Ectodermal cell (in vitro differentiated cells): ENCODE results near the gene TM7SF3.
"Not testable (repeated sequence)": the region's sequence is repeated elsewhere in the genome, so short reads cannot be mapped to it uniquely, and the experiment has no call there.

Experiments
- H3K27ac ChIP-seq: 2 replicates; pipeline ENCODE4 v1.7.0; 2013; ENCODE audit warnings: mild to moderate bottlenecking, low read depth, low read length; ENCODE audit not compliant: insufficient read depth, poor library complexity, severe bottlenecking
- H3K27me3 ChIP-seq: 2 replicates; pipeline ENCODE4 v1.7.0; 2013; ENCODE audit warnings: mild to moderate bottlenecking, low read length; ENCODE audit not compliant: insufficient read depth, control insufficient read depth, poor library complexity, severe bottlenecking
- H3K36me3 ChIP-seq: one replicate; pipeline ENCODE4 v1.7.0; 2013; ENCODE audit warnings: low read length; ENCODE audit not compliant: control insufficient read depth, insufficient read depth
- H3K4me1 ChIP-seq: one replicate; pipeline ENCODE4 v1.7.0; 2013; ENCODE audit warnings: low read length; ENCODE audit not compliant: control insufficient read depth, insufficient read depth
- H3K4me3 ChIP-seq: 2 replicates; pipeline ENCODE4 v1.7.0; 2013; ENCODE audit warnings: low read depth, low read length, control low read depth; ENCODE audit not compliant: insufficient read depth
- H3K9me3 ChIP-seq: 2 replicates; pipeline ENCODE4 v1.7.0; 2013; ENCODE audit warnings: mild to moderate bottlenecking, low read length, moderate library complexity; ENCODE audit not compliant: control insufficient read depth
- WGBS, 2 experiments: methylation state at CpG; one replicate each; pipeline ENCODE4 v1.1.7; 2013; ENCODE audit warnings: missing lambda C conversion rate in 2 of 2; 5-methylcytosine and 5-hydroxymethylcytosine counted together

The TM7SF3 gene

DNA sequence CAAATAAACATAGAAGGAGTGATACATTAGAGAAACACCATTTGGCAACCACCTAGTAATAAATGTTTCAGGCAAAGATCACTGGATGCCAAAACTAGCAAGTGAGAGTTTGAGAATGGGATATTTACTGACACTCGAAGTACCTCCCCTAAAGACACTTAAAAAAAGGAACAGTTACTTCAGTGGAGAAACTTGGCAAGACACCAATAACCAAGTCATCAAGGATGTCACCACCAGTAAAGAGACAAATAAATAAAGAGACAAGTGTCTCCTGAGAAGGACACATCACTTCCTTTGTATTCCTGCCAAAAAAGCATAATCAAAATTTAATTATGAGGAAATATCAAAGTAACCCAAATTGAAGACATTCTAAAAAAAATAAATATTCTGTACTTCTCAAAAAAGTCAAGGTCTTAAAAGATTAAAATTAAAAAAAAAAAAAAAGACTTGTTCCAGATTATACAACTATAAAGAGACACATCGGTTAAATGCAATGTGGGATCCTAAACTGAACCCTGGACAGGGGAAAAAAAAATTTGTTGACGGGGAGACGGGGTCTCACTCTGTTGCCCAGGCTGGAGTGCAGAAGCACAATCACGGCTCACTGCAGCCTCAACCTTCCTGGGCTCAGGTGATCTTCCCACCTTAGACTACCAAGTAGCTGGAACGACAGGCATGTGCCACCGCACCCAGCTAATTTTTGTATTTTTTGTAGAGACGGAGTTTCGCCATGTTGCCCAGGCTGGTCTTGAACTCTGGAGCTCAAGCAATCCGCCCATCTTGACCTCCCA lies 26.4 kb downstream of the TM7SF3 start:
- Histone ChIP-seq H3K4me3 (no peak overlapping the region), H3K27ac (no peak overlapping the region), H3K27me3 (no peaks in the 10 kb centered on the region), H3K9me3 (no peaks in the 10 kb centered on the region), H3K4me1 (no peaks in the 10 kb centered on the region), H3K36me3 (no peaks in the 10 kb centered on the region)
- 91 to 96% methylated on average over 10 of the region's 10 CpGs for WGBS, 2 experiments

DNA sequence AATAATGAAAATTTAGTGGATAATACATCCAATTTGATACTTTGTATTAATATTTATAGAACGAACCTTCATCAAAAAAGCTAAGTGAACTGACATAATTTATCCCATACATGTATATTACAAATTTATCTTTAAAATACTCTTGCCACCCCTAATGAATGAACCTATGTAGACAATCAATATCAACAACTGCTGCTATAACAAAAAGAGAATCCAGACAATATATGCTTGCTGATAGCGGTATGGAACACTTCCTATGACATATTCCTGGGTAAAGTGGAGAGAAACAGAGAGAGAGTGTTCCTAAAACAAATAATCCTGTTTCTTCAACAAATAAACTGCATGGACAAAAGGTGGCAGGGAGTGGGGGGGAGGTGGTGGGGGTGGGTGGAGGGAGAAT lies 31.3 kb downstream of the TM7SF3 start:
- 82% methylated on average over 2 of the region's 2 CpGs; no CpG with 5 or more reads in 1 of the 2 experiments for WGBS, 2 experiments
- Histone ChIP-seq H3K9me3 (no peaks in the 10 kb centered on the region), H3K4me3 (no peak overlapping the region), H3K27ac (no peak overlapping the region), H3K36me3 (peaks cover 5% of the 10 kb centered on the region), H3K4me1 (no peaks in the 10 kb centered on the region), H3K27me3 (no peaks in the 10 kb centered on the region)

DNA sequence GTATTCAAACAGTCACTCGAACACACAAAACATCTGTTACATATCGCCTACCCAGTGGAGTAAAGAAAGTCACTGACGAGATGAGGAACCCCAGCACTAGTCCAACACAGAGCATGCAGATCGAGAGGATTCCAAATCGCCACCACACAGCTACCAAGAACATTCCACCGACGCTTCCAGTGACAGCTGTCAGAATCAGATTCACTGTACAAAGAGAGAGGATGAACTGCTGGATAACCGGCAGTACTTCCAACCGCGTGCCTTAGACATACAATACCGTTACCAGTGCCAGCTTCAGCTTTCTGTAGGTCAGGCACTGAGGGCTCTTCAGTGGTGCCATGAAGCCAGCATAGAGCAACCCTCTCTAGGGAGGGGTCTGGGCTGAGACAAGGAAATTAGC lies 34.5 kb downstream of the TM7SF3 start:
- Histone ChIP-seq H3K27me3 (no peaks in the 10 kb centered on the region), H3K27ac (no peak overlapping the region), H3K9me3 (no peaks in the 10 kb centered on the region), H3K36me3 (peaks cover 5% of the 10 kb centered on the region), H3K4me1 (no peaks in the 10 kb centered on the region), H3K4me3 (no peak overlapping the region)
- WGBS, 2 experiments: 95 to 96% methylated on average over 11 of the region's 11 CpGs

DNA sequence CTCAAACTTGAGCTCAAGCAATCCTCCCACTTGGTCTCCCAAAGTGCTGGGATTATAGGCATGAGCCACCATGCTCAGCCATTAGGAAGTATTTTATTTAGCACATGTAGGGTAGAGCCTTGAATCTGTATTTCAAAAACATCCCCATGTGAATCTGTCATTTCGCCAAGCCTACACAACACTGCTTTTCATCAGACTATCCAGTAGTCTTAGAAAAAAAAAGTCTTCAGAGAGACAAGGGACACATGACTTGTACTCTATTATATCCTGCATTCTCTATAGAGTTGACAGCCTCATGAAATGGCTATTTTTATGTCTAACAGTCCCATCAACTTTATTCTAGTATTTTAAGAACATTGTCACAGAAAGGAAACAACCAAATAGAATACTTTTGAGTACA lies 35.4 kb downstream of the TM7SF3 start:
- WGBS, 2 experiments: 89 to 96% methylated on average over 1 of the region's 1 CpG
- H3K27me3 ChIP-seq: no peaks in the 10 kb centered on the region
- H3K4me3 ChIP-seq: no peak overlapping the region
- H3K9me3 ChIP-seq: no peaks in the 10 kb centered on the region
- peaks cover 6% of the 10 kb centered on the region for H3K36me3 ChIP-seq
- no peak overlapping the region for H3K27ac ChIP-seq
- no peaks in the 10 kb centered on the region for H3K4me1 ChIP-seq

DNA sequence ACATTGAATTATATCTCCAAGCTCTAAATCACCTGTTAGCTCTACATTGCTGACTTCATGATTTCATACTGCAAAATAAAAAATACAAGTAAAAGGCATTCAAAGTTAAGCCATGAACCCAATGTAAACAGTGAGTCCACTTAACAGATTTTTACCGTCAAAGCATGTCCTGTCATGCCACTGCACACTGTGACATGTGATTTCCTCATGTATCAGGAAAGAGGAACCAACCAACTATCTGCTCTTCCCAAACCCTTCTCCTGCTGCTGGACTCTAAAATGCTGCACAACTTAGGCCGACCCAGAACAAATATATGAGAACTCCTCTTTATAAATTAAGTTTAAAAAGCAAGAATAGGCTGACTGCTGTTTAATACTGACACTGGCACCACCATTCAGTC lies 37.5 kb downstream of the TM7SF3 start:
- Histone ChIP-seq H3K27ac (no peak overlapping the region), H3K9me3 (no peaks in the 10 kb centered on the region), H3K4me1 (no peaks in the 10 kb centered on the region), H3K27me3 (no peaks in the 10 kb centered on the region), H3K36me3 (peaks cover 8% of the 10 kb centered on the region), H3K4me3 (no peak overlapping the region)
- WGBS, 2 experiments: 91 to 95% methylated on average over 1 to 2 of the region's 2 CpGs

DNA sequence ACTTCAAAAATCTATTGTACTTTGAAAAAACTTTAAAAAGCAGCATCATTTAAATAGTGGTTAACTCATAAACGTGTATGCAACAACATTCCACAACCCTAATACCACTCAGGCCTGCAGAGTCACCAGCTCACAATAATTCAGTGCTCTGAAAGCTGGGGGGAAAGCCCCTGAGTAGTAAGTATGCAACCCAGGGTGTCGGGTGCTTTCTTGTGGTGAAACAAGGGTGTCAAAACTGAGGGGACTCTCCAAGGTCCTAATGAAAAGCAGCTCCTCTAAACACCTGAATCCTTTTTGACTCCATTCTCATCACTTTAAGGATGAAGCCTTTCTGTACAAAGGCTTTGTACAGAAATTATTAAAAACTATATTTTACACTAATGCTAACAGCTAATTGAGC lies 42.2 kb downstream of the TM7SF3 start:
- no peaks in the 10 kb centered on the region for H3K9me3 ChIP-seq
- no peaks in the 10 kb centered on the region for H3K27me3 ChIP-seq
- H3K4me3 ChIP-seq: no peak overlapping the region
- H3K27ac ChIP-seq: no peak overlapping the region
- H3K36me3 ChIP-seq: peaks cover 8% of the 10 kb centered on the region
- 94 to 97% methylated on average over 2 of the region's 2 CpGs for WGBS, 2 experiments
- no peaks in the 10 kb centered on the region for H3K4me1 ChIP-seq

DNA sequence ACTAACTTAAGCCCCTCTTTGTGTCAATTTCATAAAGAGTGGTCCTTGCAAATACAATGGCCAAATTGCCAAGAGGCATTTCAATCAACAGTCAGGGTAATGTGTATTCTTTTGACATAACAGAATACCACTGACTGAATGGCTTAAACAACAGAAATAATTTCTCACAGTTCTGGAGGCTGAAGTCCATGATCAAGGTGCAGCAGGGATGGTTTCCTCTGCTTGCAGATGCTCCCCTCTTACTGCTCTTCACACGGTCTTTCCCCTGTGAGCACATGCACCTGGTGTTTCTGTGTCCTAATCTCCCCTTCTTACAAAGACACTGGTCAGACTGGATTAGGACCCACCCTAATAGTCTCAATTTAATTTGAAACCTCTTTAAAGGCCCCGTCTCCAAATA lies 44.0 kb downstream of the TM7SF3 start:
- Histone ChIP-seq H3K36me3 (peaks cover 8% of the 10 kb centered on the region), H3K4me1 (no peaks in the 10 kb centered on the region), H3K9me3 (no peaks in the 10 kb centered on the region), H3K27me3 (no peaks in the 10 kb centered on the region), H3K27ac (no peak overlapping the region), H3K4me3 (no peak overlapping the region)
- 91% methylated on average over 2 of the region's 2 CpGs for WGBS, 2 experiments

DNA sequence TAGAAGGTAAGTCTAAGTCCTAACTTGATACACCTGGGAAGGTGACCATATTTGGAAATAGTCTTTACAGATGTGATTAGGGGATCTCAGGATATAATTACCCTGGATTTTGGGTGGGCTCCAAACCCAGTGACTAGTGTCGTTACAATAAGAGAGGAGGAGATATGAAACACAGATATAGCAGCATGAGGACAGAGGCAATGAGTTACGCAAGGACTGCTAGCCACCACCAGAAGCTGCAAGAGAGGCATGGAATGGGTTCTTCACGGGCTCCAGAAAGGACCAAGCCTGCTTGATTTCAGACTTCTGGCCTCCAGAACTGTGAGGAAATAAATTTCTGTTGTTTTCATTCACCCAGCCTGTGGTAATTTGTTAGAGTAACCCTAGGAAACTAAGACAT lies 47.3 kb downstream of the TM7SF3 start:
- H3K27me3 ChIP-seq: no peaks in the 10 kb centered on the region
- no peaks in the 10 kb centered on the region for H3K9me3 ChIP-seq
- no peaks in the 10 kb centered on the region for H3K36me3 ChIP-seq
- WGBS, 2 experiments: 95 to 96% methylated on average over 3 of the region's 3 CpGs
- no peak overlapping the region for H3K4me3 ChIP-seq
- no peaks in the 10 kb centered on the region for H3K4me1 ChIP-seq
- H3K27ac ChIP-seq: no peak overlapping the region

DNA sequence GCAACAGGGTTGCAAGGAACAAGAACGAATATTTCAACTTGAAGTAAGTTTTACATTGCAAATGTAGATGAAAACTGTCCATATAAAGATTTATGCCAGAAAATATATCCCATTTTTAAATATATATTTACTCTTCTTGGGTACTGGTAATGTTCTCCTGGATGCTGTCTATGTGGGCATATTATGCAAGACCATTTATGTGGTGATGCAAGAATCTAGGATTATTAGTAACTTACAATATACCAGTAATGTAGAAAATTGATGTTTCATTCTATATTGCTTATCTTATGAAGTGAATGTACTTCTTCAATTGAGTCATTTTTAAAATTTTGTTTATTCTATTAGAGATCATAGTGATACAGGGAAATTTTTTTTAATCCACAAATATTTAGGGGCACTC lies 50.8 kb downstream of the TM7SF3 start:
- 80 to 100% methylated on average over 1 of the region's 1 CpG for WGBS, 2 experiments
- no peaks in the 10 kb centered on the region for H3K9me3 ChIP-seq
- H3K27me3 ChIP-seq: no peaks in the 10 kb centered on the region
- H3K4me1 ChIP-seq: no peaks in the 10 kb centered on the region
- no peak overlapping the region for H3K27ac ChIP-seq
- no peaks in the 10 kb centered on the region for H3K36me3 ChIP-seq
- H3K4me3 ChIP-seq: no peak overlapping the region

DNA sequence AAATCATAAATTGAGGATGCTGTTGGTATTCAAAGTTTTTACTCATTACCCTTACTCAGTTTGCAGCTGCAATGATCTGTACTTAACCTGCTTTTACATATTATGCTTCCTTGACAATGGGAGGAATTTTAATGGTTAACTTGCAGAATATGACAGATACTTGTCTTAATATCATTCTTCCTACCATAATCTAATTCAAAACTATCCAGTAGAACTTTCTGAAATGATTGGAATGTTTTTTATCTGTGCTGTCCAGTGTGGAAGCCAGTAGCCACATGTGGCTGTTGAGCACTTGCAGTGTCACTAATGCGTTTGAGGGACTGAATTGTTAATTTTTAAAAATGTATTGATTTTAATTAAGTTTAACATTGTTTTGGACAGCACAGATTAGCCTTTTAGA lies 52.4 kb downstream of the TM7SF3 start:
- Histone ChIP-seq H3K4me3 (no peak overlapping the region), H3K36me3 (peaks cover 1% of the 10 kb centered on the region), H3K9me3 (no peaks in the 10 kb centered on the region), H3K27me3 (no peaks in the 10 kb centered on the region), H3K4me1 (no peaks in the 10 kb centered on the region), H3K27ac (no peak overlapping the region)
- 94 to 96% methylated on average over 1 of the region's 1 CpG for WGBS, 2 experiments

DNA sequence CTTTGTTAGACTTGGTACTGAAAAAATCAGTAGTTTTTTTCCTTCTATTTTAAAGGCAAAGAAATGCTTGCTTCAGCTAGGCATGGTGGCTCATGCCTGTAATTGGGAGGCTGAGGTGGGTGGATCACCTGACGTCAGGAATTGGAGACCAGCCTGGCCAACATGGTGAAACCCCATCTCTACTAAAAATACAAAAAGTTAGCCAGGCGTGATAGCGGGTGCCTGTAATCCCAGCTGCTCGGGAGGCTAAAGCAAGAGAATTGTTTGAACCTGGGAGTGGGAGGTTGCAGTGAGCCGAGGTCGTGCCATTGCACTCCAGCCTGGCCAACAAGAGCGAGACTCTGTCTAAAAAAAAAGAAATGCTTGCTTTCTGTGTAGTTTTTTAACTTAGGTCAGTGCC lies 52.8 kb downstream of the TM7SF3 start:
- H3K27ac ChIP-seq, H3K4me1 ChIP-seq, H3K4me3 ChIP-seq, H3K36me3 ChIP-seq, H3K9me3 ChIP-seq, H3K27me3 ChIP-seq: not testable (repeated sequence)
- WGBS, 2 experiments: 89 to 90% methylated on average over 7 of the region's 7 CpGs
